ENCODE results near the gene KAZN.

Gene KAZN

DNA sequence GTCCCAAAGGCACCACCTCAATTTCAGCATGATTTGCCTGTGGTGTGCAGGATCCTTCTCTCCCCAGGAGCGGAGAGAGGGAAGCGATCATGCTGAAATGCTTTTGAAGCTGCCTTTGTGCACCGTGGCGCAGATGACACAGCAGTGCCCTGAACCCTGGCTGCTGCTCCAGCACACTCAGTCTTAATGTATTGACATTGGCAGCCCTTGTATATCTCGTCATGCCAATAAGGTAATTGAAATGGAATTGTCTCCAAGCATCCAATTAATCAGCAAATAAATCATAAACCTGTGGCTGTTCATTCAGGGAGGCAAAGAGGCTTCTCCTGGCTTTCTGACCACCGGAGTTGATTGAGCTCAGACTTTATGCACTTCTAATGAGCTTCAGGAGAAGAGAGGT lies 139.8 kb downstream of the KAZN start:
- Histone ChIP-seq H3K9me3 (ENCODE audit: insufficient read depth, low read depth, low read length) (no peaks in the 10 kb centered on the region), H3K14ac (ENCODE audit: low read length) (no peak overlapping the region), H4K8ac (ENCODE audit: low read depth, low read length) (no peak overlapping the region), H3K27me3 (ENCODE audit: insufficient read depth, low read length) (no peaks in the 10 kb centered on the region), H2BK5ac (ENCODE audit: low read depth, low read length, poor library complexity) (no peak overlapping the region), H4K91ac (ENCODE audit: low read depth, low read length) (no peak overlapping the region), H3K27ac (ENCODE audit: low read depth, low read length) (no peak overlapping the region), H4K12ac (ENCODE audit: low read depth, low read length) (no peak overlapping the region), H3K9ac (ENCODE audit: low read length) (no peak overlapping the region), H3K4me2 (ENCODE audit: low read length) (no peak overlapping the region), H2BK12ac (ENCODE audit: low read length) (no peak overlapping the region), H2BK120ac (ENCODE audit: insufficient read depth, low read length, poor library complexity) (no peak overlapping the region), H3K23ac (ENCODE audit: low read length) (no peak overlapping the region), H2AFZ (ENCODE audit: insufficient read depth, low read length, poor library complexity) (no peak overlapping the region), H3K79me2 (ENCODE audit: control insufficient read depth, insufficient read depth, low read length, poor library complexity) (peaks cover 2% of the 10 kb centered on the region), H3K4me3 (ENCODE audit: low read depth, low read length) (no peak overlapping the region), H3K4ac (ENCODE audit: low read depth, low read length) (no peak overlapping the region), H3K4me1 (ENCODE audit: control insufficient read depth in 1 of 2, insufficient read depth in 2 of 2, low read length in 2 of 2) (peaks cover 12 to 13% of the 10 kb centered on the region in 2 experiments), H2AK5ac (ENCODE audit: low read length) (no peak overlapping the region), H3K79me1 (ENCODE audit: low read length) (peaks cover 13% of the 10 kb centered on the region), H3K18ac (ENCODE audit: low read length) (no peak overlapping the region), H3K36me3 (ENCODE audit: control insufficient read depth in 1 of 2, insufficient read depth in 2 of 2, low read length in 2 of 2) (no peaks in the 10 kb centered on the region)
- no CpG with 5 or more reads among the region's 6 CpGs for WGBS (ENCODE audit: extremely low coverage, insufficient coverage, insufficient read length)
- DNase-seq = no peak

DNA sequence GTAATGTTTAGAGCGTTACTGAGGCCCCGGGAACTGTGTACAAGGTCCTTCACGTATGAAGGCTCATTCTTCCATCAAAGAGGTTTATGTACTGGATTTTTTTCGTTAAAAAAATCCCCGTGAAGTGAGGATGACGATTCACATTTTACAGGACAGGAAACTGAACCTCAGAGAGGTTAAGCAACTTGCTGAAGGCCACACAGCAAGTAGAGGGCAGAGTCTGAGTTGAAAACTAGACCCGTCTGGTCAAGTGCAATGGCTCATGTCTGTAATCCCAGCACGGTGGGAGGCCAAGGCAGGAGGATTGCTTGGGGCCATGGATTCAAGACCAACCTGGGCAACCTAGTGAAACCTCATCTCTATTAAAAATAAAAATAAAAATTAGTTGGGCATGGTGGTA lies 140.2 kb downstream of the KAZN start:
- Histone ChIP-seq H3K4ac (ENCODE audit: low read depth, low read length) (no peak overlapping the region), H3K4me3 (ENCODE audit: low read depth, low read length) (no peak overlapping the region), H3K14ac (ENCODE audit: low read length) (no peak overlapping the region), H2BK5ac (ENCODE audit: low read depth, low read length, poor library complexity) (no peak overlapping the region), H2BK120ac (ENCODE audit: insufficient read depth, low read length, poor library complexity) (no peak overlapping the region), H2AK5ac (ENCODE audit: low read length) (no peak overlapping the region), H3K36me3 (ENCODE audit: control insufficient read depth in 1 of 2, insufficient read depth in 2 of 2, low read length in 2 of 2) (no peaks in the 10 kb centered on the region), H3K27me3 (ENCODE audit: insufficient read depth, low read length) (no peaks in the 10 kb centered on the region), H4K8ac (ENCODE audit: low read depth, low read length) (no peak overlapping the region), H3K4me2 (ENCODE audit: low read length) (no peak overlapping the region), H4K91ac (ENCODE audit: low read depth, low read length) (no peak overlapping the region), H3K18ac (ENCODE audit: low read length) (no peak overlapping the region), H3K27ac (ENCODE audit: low read depth, low read length) (no peak overlapping the region), H2AFZ (ENCODE audit: insufficient read depth, low read length, poor library complexity) (no peak overlapping the region), H3K79me1 (ENCODE audit: low read length) (peaks cover 9% of the 10 kb centered on the region), H3K9ac (ENCODE audit: low read length) (no peak overlapping the region), H3K9me3 (ENCODE audit: insufficient read depth, low read depth, low read length) (no peaks in the 10 kb centered on the region), H2BK12ac (ENCODE audit: low read length) (no peak overlapping the region), H4K12ac (ENCODE audit: low read depth, low read length) (no peak overlapping the region), H3K4me1 (ENCODE audit: control insufficient read depth in 1 of 2, insufficient read depth in 2 of 2, low read length in 2 of 2) (peaks cover 8 to 9% of the 10 kb centered on the region in 2 experiments), H3K79me2 (ENCODE audit: control insufficient read depth, insufficient read depth, low read length, poor library complexity) (peaks cover 2% of the 10 kb centered on the region), H3K23ac (ENCODE audit: low read length) (no peak overlapping the region)
- WGBS (ENCODE audit: extremely low coverage, insufficient coverage, insufficient read length) = no CpG with 5 or more reads among the region's 8 CpGs
- no peak for DNase-seq

DNA sequence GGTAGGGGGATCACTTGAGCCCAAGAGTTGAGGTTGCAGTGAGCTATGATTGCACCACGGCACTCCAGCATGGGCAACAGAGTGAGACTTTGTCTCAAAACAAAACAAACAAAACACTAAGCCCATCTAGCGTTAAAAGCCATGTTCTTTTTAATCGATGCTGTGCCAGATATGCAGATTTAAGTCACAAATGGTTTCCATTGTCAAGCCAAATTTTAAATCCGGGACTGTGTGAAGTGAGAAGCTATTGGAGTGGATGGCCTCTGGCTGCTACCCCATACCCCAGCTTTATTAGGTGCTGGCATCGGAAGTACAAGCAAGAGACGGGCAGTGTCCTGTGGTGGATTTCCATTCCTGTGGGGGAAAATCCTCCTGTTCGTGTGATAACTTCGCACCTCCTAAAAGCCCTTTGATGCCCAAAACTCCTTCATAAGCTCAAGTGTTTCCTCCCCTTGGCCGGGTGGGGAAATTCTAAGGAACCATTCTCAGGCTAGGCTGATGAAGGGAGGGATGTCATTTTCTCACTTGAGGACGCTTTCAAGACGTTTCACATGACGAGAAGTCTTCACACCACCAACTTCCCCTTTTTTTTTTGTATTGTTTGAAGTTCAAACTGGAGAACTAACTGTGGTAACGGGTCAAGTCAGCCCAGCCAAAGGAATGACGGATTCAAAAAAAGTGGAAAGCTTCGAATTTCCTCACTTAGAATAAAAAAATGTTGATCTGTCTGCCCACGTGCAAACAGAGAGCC lies 140.8 kb downstream of the KAZN start:
- H3K79me2 ChIP-seq (ENCODE audit: control insufficient read depth, insufficient read depth, low read length, poor library complexity) = no peaks in the 10 kb centered on the region
- no peaks in the 10 kb centered on the region for H3K27me3 ChIP-seq (ENCODE audit: insufficient read depth, low read length)
- H3K18ac ChIP-seq (ENCODE audit: low read length) = no peak overlapping the region
- no peak overlapping the region for H2AFZ ChIP-seq (ENCODE audit: insufficient read depth, low read length, poor library complexity)
- no peak overlapping the region for H3K14ac ChIP-seq (ENCODE audit: low read length)
- no peak overlapping the region for H4K91ac ChIP-seq (ENCODE audit: low read depth, low read length)
- H3K79me1 ChIP-seq (ENCODE audit: low read length) = peaks cover 5% of the 10 kb centered on the region
- DNase-seq = peak in 1 of 2 donors; percentile 8
- no peak overlapping the region for H2BK120ac ChIP-seq (ENCODE audit: insufficient read depth, low read length, poor library complexity)
- H4K12ac ChIP-seq (ENCODE audit: low read depth, low read length) = no peak overlapping the region
- H2BK12ac ChIP-seq (ENCODE audit: low read length) = no peak overlapping the region
- H3K4me1 ChIP-seq (ENCODE audit: control insufficient read depth in 1 of 2, insufficient read depth in 2 of 2, low read length in 2 of 2) = peaks cover 4 to 5% of the 10 kb centered on the region in 2 experiments
- WGBS (ENCODE audit: extremely low coverage, insufficient coverage, insufficient read length) = no CpG with 5 or more reads among the region's 16 CpGs
- H3K4ac ChIP-seq (ENCODE audit: low read depth, low read length) = no peak overlapping the region
- H3K4me2 ChIP-seq (ENCODE audit: low read length) = no peak overlapping the region
- H4K8ac ChIP-seq (ENCODE audit: low read depth, low read length) = no peak overlapping the region
- no peak overlapping the region for H3K9ac ChIP-seq (ENCODE audit: low read length)
- no peak overlapping the region for H2BK5ac ChIP-seq (ENCODE audit: low read depth, low read length, poor library complexity)
- H3K4me3 ChIP-seq (ENCODE audit: low read depth, low read length) = no peak overlapping the region
- no peak overlapping the region for H3K23ac ChIP-seq (ENCODE audit: low read length)
- H3K9me3 ChIP-seq (ENCODE audit: insufficient read depth, low read depth, low read length) = no peaks in the 10 kb centered on the region
- H3K36me3 ChIP-seq (ENCODE audit: control insufficient read depth in 1 of 2, insufficient read depth in 2 of 2, low read length in 2 of 2) = no peaks in the 10 kb centered on the region
- no peak overlapping the region for H2AK5ac ChIP-seq (ENCODE audit: low read length)
- H3K27ac ChIP-seq (ENCODE audit: low read depth, low read length) = no peak overlapping the region

DNA sequence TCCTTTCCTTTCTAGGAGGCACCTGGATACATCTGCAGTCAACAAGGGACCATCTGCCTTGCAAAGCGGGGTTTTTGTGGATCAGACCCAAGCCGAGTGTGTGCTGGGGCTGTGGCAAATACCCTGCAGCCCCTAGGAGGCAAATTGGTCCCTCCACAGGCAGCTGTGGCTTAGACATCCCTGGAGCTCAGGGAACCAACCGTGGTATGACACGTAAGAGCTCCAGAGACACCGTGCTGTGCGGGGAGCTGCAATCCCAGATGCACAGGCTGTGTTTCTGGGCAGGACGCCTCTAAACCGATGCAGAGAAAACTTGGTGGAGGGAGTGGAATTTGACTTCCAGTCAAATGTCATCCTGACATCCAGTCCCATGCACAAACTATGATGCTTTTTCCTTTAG lies 141.5 kb downstream of the KAZN start:
- Histone ChIP-seq H3K18ac (ENCODE audit: low read length) (no peak overlapping the region), H4K8ac (ENCODE audit: low read depth, low read length) (no peak overlapping the region), H3K36me3 (ENCODE audit: control insufficient read depth in 1 of 2, insufficient read depth in 2 of 2, low read length in 2 of 2) (no peaks in the 10 kb centered on the region), H3K9ac (ENCODE audit: low read length) (no peak overlapping the region), H2AFZ (ENCODE audit: insufficient read depth, low read length, poor library complexity) (no peak overlapping the region), H3K27ac (ENCODE audit: low read depth, low read length) (no peak overlapping the region), H3K4me3 (ENCODE audit: low read depth, low read length) (no peak overlapping the region), H3K23ac (ENCODE audit: low read length) (no peak overlapping the region), H2AK5ac (ENCODE audit: low read length) (no peak overlapping the region), H4K12ac (ENCODE audit: low read depth, low read length) (no peak overlapping the region), H3K9me3 (ENCODE audit: insufficient read depth, low read depth, low read length) (no peaks in the 10 kb centered on the region), H3K4me2 (ENCODE audit: low read length) (no peak overlapping the region), H2BK5ac (ENCODE audit: low read depth, low read length, poor library complexity) (no peak overlapping the region), H2BK12ac (ENCODE audit: low read length) (no peak overlapping the region), H3K4me1 (ENCODE audit: control insufficient read depth in 1 of 2, insufficient read depth in 2 of 2, low read length in 2 of 2) (peaks cover 2 to 3% of the 10 kb centered on the region in 2 experiments), H3K79me2 (ENCODE audit: control insufficient read depth, insufficient read depth, low read length, poor library complexity) (no peaks in the 10 kb centered on the region), H3K27me3 (ENCODE audit: insufficient read depth, low read length) (no peaks in the 10 kb centered on the region), H3K79me1 (ENCODE audit: low read length) (peaks cover 3% of the 10 kb centered on the region), H3K4ac (ENCODE audit: low read depth, low read length) (no peak overlapping the region), H2BK120ac (ENCODE audit: insufficient read depth, low read length, poor library complexity) (no peak overlapping the region), H4K91ac (ENCODE audit: low read depth, low read length) (no peak overlapping the region), H3K14ac (ENCODE audit: low read length) (no peak overlapping the region)
- WGBS (ENCODE audit: extremely low coverage, insufficient coverage, insufficient read length) = no CpG with 5 or more reads among the region's 8 CpGs
- no peak for DNase-seq
